Body of pancreas (tissue), 4 donors: ENCODE results near the gene MAEA.

Experiments used
- CTCF ChIP-seq, 7 experiments: fragments of 450-650 bp in 4 of 7; fragments of 200-600 bp in 3 of 7; sonication (generic) in 3 of 7; IDR thresholded peaks; one replicate each; pipeline ENCODE4 v1.5.1; 2016 to 2019; ENCODE audit warnings: antibody characterized with exemption in 7 of 7
- POLR2A ChIP-seq, 3 donors: fragments of 450-650 bp; IDR thresholded peaks; one replicate each; pipeline ENCODE4 v1.6.1; 2016; ENCODE audit warnings: antibody characterized with exemption in 3 of 3, mild to moderate bottlenecking in 2 of 3

DNA sequence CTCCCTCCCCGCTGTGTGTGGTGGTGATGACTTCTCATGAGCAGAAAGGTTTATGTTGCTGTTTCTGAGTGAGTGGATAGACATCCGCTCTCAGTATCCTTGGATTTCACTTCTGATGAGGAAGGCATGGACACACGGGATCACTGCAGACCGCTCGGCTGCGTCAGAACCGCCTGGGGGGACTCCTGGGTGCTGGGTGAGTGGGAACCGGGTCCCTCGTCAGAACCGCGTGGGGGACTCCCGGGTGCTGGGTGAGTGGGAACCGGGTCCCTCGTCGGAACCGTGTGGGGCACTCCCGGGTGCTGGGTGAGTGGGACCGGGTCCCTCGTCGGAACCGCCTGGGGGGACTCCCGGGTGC, 49.8 kb upstream of the MAEA start:
- TF ChIP-seq CTCF (IDR thresholded peaks at IDR 0.05) (no peak), POLR2A (IDR thresholded peaks at IDR 0.05) (no peak)
